ENCODE data around the gene VSIG8. TPM values are rescaled to one million over a fixed set of nuclear protein-coding genes. Genes with fewer than 3 reads are reported as not detected.

VSIG8 gene
- total RNA-seq, 1 experiment from 2014 or later: not detected

DNA sequence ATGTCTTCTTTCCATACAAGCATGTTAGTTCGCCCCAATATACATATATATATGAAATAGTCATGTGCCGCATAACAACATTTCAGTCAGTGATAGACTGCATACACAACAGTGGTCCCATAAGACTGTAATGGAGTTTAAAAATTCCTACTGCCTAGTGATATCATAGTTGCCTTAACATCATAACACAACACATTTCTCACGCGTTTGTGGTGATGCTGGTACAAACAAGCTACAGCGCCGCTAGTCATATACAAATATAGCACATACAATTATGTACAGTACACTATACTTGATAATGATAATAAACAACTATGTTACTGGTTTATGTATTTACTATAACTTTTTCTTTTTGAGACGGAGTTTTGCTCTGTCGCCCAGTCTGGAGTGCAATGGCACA lies 46.5 kb downstream of the VSIG8 start:
- peaks cover 5% of the 10 kb centered on the region for H3K4me1 Mint-ChIP-seq
- no peaks in the 10 kb centered on the region for H3K9me3 Mint-ChIP-seq
- H3K27ac Mint-ChIP-seq: no peak overlapping the region
- DNase-seq (ENCODE audit: low spot score): no peak
- H3K27me3 Mint-ChIP-seq (ENCODE audit: low read depth): no peaks in the 10 kb centered on the region; the same call in 1 of the 2 replicates
- no peak for TF ChIP-seq SMAD4 (CRISPR knock-in tag; IDR thresholded peaks at IDR 0.05)
- no peak for TF ChIP-seq CREB1 (CRISPR knock-in tag; IDR thresholded peaks at IDR 0.05)
- TF ChIP-seq ZNF219 (CRISPR knock-in tag; IDR thresholded peaks at IDR 0.05; ENCODE audit: borderline replicate concordance): no peak
- TF ChIP-seq, protein P1, sequence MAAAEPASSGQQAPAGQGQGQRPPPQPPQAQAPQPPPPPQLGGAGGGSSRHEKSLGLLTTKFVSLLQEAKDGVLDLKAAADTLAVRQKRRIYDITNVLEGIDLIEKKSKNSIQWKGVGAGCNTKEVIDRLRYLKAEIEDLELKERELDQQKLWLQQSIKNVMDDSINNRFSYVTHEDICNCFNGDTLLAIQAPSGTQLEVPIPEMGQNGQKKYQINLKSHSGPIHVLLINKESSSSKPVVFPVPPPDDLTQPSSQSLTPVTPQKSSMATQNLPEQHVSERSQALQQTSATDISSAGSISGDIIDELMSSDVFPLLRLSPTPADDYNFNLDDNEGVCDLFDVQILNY (CRISPR knock-in tag; IDR thresholded peaks at IDR 0.05): no peak
- TF ChIP-seq ZBTB21 (CRISPR knock-in tag; IDR thresholded peaks at IDR 0.05; ENCODE audit: borderline replicate concordance): no peak
- no peak for TF ChIP-seq NFE2L1 (CRISPR knock-in tag; IDR thresholded peaks at IDR 0.05)
- TF ChIP-seq ZNF263 (CRISPR knock-in tag; IDR thresholded peaks at IDR 0.05; ENCODE audit: low read depth): no peak
- H3K4me3 Mint-ChIP-seq: no peak overlapping the region
- ATAC-seq: no peak
- ChIA-PET POLR2A (no interaction called here), CTCF (interaction anchor here (1.2 to 3.8 kb wide), 4 partner anchors 12 to 192 kb away, joined by 5 to 13 read pairs (median 8); no protein-coding TSS in a partner anchor)
- H3K36me3 Mint-ChIP-seq: no peaks in the 10 kb centered on the region

DNA sequence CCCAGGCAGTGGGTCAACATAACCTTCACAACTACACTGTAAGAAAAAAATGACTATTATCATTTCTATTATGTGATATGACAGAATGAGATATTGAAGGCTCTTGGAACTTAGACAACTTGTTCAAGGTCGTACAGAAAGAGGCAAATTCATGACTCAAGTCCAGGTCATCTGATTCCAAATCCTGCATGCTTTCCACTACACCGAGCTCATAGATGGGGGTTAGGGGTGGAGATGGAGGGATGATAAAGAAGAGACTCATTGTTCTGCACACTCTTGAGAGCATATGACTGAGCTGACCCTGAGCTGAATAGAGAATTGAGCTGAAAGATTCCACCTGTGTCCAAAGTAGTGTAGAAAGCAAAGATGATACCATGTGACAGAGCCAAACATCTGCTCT lies 57.5 kb downstream of the VSIG8 start:
- CTCF ChIA-PET: interaction anchor here (1.5 to 3.3 kb wide), 11 partner anchors 12 to 202 kb away, joined by 3 to 26 read pairs (median 7); partner anchors contain the start of gene DUSP23
- DNase-seq (ENCODE audit: low spot score): no peak
- no peak for ATAC-seq
- no peaks in the 10 kb centered on the region for H3K4me1 Mint-ChIP-seq
- TF ChIP-seq, protein P2, sequence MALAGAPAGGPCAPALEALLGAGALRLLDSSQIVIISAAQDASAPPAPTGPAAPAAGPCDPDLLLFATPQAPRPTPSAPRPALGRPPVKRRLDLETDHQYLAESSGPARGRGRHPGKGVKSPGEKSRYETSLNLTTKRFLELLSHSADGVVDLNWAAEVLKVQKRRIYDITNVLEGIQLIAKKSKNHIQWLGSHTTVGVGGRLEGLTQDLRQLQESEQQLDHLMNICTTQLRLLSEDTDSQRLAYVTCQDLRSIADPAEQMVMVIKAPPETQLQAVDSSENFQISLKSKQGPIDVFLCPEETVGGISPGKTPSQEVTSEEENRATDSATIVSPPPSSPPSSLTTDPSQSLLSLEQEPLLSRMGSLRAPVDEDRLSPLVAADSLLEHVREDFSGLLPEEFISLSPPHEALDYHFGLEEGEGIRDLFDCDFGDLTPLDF (CRISPR knock-in tag; IDR thresholded peaks at IDR 0.05): no peak
- TF ChIP-seq ZNF423 (CRISPR knock-in tag; IDR thresholded peaks at IDR 0.05): no peak
- POLR2A ChIA-PET: no interaction called here
- H3K27ac Mint-ChIP-seq: no peak overlapping the region
- H3K4me3 Mint-ChIP-seq: no peak overlapping the region
- H3K27me3 Mint-ChIP-seq (ENCODE audit: low read depth): peaks cover 6% of the 10 kb centered on the region
- H3K9me3 Mint-ChIP-seq: no peaks in the 10 kb centered on the region
- H3K36me3 Mint-ChIP-seq: no peaks in the 10 kb centered on the region

Small RNA genes within 50 kb of the gene (microRNA-seq; reads per million reads assigned to microRNA genes)
- gene MIR4259 (ENCODE audit: borderline number of aligned reads): not detected

Other genes with a start within 250 kb of the VSIG8 start
- 0.68 to 1.1 TPM (median 0.85 TPM) in 3 replicates for gene CRP, start 148.1 kb downstream of the VSIG8 start, total RNA-seq (2021)
- gene DUSP23, start 81.7 kb downstream of the VSIG8 start, total RNA-seq (2021): 35.2 to 52.1 TPM (median 47.5 TPM) in 3 replicates
- not detected in 3 replicates for gene FCRL6, start 60.3 kb downstream of the VSIG8 start, total RNA-seq (2021)
- 0.07 TPM in 1 of 3 replicates, not detected in the others for gene SLAMF8, start 35.8 kb downstream of the VSIG8 start, total RNA-seq (2021)
- 0.27 to 0.48 TPM (median 0.48 TPM) in 3 replicates for gene CFAP45, start 37.5 kb upstream of the VSIG8 start, total RNA-seq (2021)
- 66.9 to 75.3 TPM (median 73.3 TPM) in 3 replicates for gene TAGLN2, start 62.9 kb upstream of the VSIG8 start, total RNA-seq (2021)
- 16.4 to 19.4 TPM (median 18.8 TPM) in 3 replicates for gene IGSF9, start 83.0 kb upstream of the VSIG8 start, total RNA-seq (2021)
- not detected in 3 replicates for gene SLAMF9, start 91.6 kb upstream of the VSIG8 start, total RNA-seq (2021)
- gene PIGM, start 169.3 kb upstream of the VSIG8 start, total RNA-seq (2021): 4.4 to 5.2 TPM (median 4.4 TPM) in 3 replicates
- gene KCNJ10, start 207.5 kb upstream of the VSIG8 start, total RNA-seq (2021): 1.4 to 1.6 TPM (median 1.4 TPM) in 3 replicates
- 0.09 to 0.14 TPM in 2 of 3 replicates, not detected in the other for gene KCNJ9, start 218.9 kb upstream of the VSIG8 start, total RNA-seq (2021)
- 86.7 to 101 TPM (median 95.1 TPM) in 3 replicates for gene IGSF8, start 236.0 kb upstream of the VSIG8 start, total RNA-seq (2021)